Measurements from ENCODE around the gene PATZ1.

PATZ1 gene

GRCh38 chr22:31343235-31344191, 2.6 kb downstream of the PATZ1 start:
- DNase-seq (ENCODE audit: low read depth in 2 of 2, low spot score in 1 of 2), result no peak

- DNase-seq (ENCODE audit: low read depth in 2 of 2, low spot score in 1 of 2), result no peak
These were observed 3.6 kb downstream of the PATZ1 start for GRCh38 chr22:31342389-31343140.

GRCh38 chr22:31341386-31342088, 4.6 kb downstream of the PATZ1 start:
- DNase-seq (ENCODE audit: low read depth in 2 of 2, low spot score in 1 of 2), result no peak

- no peak for DNase-seq (ENCODE audit: low read depth in 2 of 2, low spot score in 1 of 2)
These were observed 5.3 kb downstream of the PATZ1 start for GRCh38 chr22:31340765-31341247.

GRCh38 chr22:31340360-31340759, 5.8 kb downstream of the PATZ1 start:
- no peak for DNase-seq (ENCODE audit: low read depth in 2 of 2, low spot score in 1 of 2)

- no peak for DNase-seq (ENCODE audit: low read depth in 2 of 2, low spot score in 1 of 2)
These were observed 6.9 kb downstream of the PATZ1 start for GRCh38 chr22:31339148-31339832.

- DNase-seq (ENCODE audit: low read depth in 2 of 2, low spot score in 1 of 2), result no peak
These were observed 9.0 kb downstream of the PATZ1 start for GRCh38 chr22:31337178-31337577.

GRCh38 chr22:31334329-31334728, 11.8 kb downstream of the PATZ1 start:
- DNase-seq (ENCODE audit: low read depth in 2 of 2, low spot score in 1 of 2), result no peak

GRCh38 chr22:31333641-31334040, 12.5 kb downstream of the PATZ1 start:
- no peak for DNase-seq (ENCODE audit: low read depth in 2 of 2, low spot score in 1 of 2)

GRCh38 chr22:31332886-31333285, 13.3 kb downstream of the PATZ1 start:
- no peak for DNase-seq (ENCODE audit: low read depth in 2 of 2, low spot score in 1 of 2)

- no peak for DNase-seq (ENCODE audit: low read depth in 2 of 2, low spot score in 1 of 2)
These were observed 14.1 kb downstream of the PATZ1 start for GRCh38 chr22:31332010-31332409.

- no peak for DNase-seq (ENCODE audit: low read depth in 2 of 2, low spot score in 1 of 2)
These were observed 16.5 kb downstream of the PATZ1 start for GRCh38 chr22:31329453-31330215.

GRCh38 chr22:31329029-31329428, 17.1 kb downstream of the PATZ1 start:
- no peak for DNase-seq (ENCODE audit: low read depth in 2 of 2, low spot score in 1 of 2)

GRCh38 chr22:31328544-31328960, 17.6 kb downstream of the PATZ1 start:
- DNase-seq (ENCODE audit: low read depth in 2 of 2, low spot score in 1 of 2), result no peak

GRCh38 chr22:31327806-31328543, 18.2 kb downstream of the PATZ1 start:
- no peak for DNase-seq (ENCODE audit: low read depth in 2 of 2, low spot score in 1 of 2)

GRCh38 chr22:31326877-31327276, 19.3 kb downstream of the PATZ1 start:
- no peak for DNase-seq (ENCODE audit: low read depth in 2 of 2, low spot score in 1 of 2)

- no peak for DNase-seq (ENCODE audit: low read depth in 2 of 2, low spot score in 1 of 2)
These were observed 22.3 kb downstream of the PATZ1 start for GRCh38 chr22:31323578-31324550.

GRCh38 chr22:31321421-31321820, 24.7 kb downstream of the PATZ1 start:
- no peak for DNase-seq (ENCODE audit: low read depth in 2 of 2, low spot score in 1 of 2)

All from stimulated activated CD8-positive, alpha-beta memory T cell treated with anti-CD3 and anti-CD28 coated beads, Interleukin-4, amount 100 ng/mL, for 4 hours (primary cell).